ENCODE data around the gene ZNF32. TPM values are rescaled to one million over a fixed set of nuclear protein-coding genes. Genes with fewer than 3 reads are reported as not detected.

ZNF32 gene
- total and polyA plus RNA-seq, 5 donors = 47.2 to 86.3 (median 57.9) TPM

- 92% methylated on average over 6 of the region's 6 CpGs for WGBS
- H3K27me3 ChIP-seq (ENCODE audit: control insufficient read depth, insufficient read depth) = no peaks in the 10 kb centered on the region
- no peaks in the 10 kb centered on the region for H3K9me3 ChIP-seq (ENCODE audit: control insufficient read depth, low read length)
- no peak overlapping the region for H3K27ac ChIP-seq (ENCODE audit: low read length)
- DNase-seq (no peak), ATAC-seq (no peak)
- H3K4me1 ChIP-seq (ENCODE audit: control insufficient read depth, insufficient read depth, low read length) = peaks cover 5% of the 10 kb centered on the region
- intact Hi-C loops (cut with DNase I) = loop anchor here in 2 of 4 donors (10.0 kb wide), 2 partner anchors 623 to 633 kb away; no protein-coding TSS in a partner anchor
- H3K4me3 ChIP-seq (ENCODE audit: low read length) = no peak overlapping the region
These were observed 33.0 kb upstream of the ZNF32 start for GRCh38 chr10:43681721-43682120.

GRCh38 chr10:43681220-43681619, 32.5 kb upstream of the ZNF32 start:
- Histone ChIP-seq H3K27ac (ENCODE audit: low read length) (no peak overlapping the region), H3K9me3 (ENCODE audit: control insufficient read depth, low read length) (no peaks in the 10 kb centered on the region), H3K4me3 (ENCODE audit: low read length) (no peak overlapping the region), H3K27me3 (ENCODE audit: control insufficient read depth, insufficient read depth) (no peaks in the 10 kb centered on the region), H3K4me1 (ENCODE audit: control insufficient read depth, insufficient read depth, low read length) (peaks cover 5% of the 10 kb centered on the region)
- intact Hi-C loops (cut with DNase I) = loop anchor here in 2 of 4 donors (10.0 kb wide), 2 partner anchors 624 to 634 kb away; no protein-coding TSS in a partner anchor
- 40% methylated on average over 7 of the region's 7 CpGs for WGBS
- DNase-seq (peak in 1 of 3 donors; percentile 21), ATAC-seq (no peak)

GRCh38 chr10:43680035-43680434, 31.4 kb upstream of the ZNF32 start:
- Histone ChIP-seq H3K27ac (ENCODE audit: low read length) (no peak overlapping the region), H3K27me3 (ENCODE audit: control insufficient read depth, insufficient read depth) (no peaks in the 10 kb centered on the region), H3K4me3 (ENCODE audit: low read length) (no peak overlapping the region), H3K9me3 (ENCODE audit: control insufficient read depth, low read length) (no peaks in the 10 kb centered on the region), H3K4me1 (ENCODE audit: control insufficient read depth, insufficient read depth, low read length) (peaks cover 3% of the 10 kb centered on the region)
- ATAC-seq = no peak
- DNase-seq = no peak
- intact Hi-C loops (cut with DNase I) = loop anchor here in 2 of 4 donors (10.0 kb wide), 2 partner anchors 625 to 635 kb away; no protein-coding TSS in a partner anchor
- 80% methylated on average over 4 of the region's 4 CpGs for WGBS

- Histone ChIP-seq H3K9me3 (ENCODE audit: control insufficient read depth, low read length) (no peaks in the 10 kb centered on the region), H3K27ac (ENCODE audit: low read length) (no peak overlapping the region), H3K27me3 (ENCODE audit: control insufficient read depth, insufficient read depth) (no peaks in the 10 kb centered on the region), H3K4me1 (ENCODE audit: control insufficient read depth, insufficient read depth, low read length) (peaks cover 3% of the 10 kb centered on the region), H3K4me3 (ENCODE audit: low read length) (no peak overlapping the region)
- intact Hi-C loops (cut with DNase I) = no loop called here
- DNase-seq (peak; percentile 77 to 84 (median 82)), ATAC-seq (peak; percentile 79 to 83)
- 57% methylated on average over 7 of the region's 7 CpGs for WGBS
These were observed 30.8 kb upstream of the ZNF32 start for GRCh38 chr10:43679509-43679908.

- no peak overlapping the region for H3K27ac ChIP-seq (ENCODE audit: low read length)
- no peak overlapping the region for H3K4me3 ChIP-seq (ENCODE audit: low read length)
- intact Hi-C loops (cut with DNase I) = no loop called here
- 95% methylated on average over 10 of the region's 10 CpGs for WGBS
- peaks cover 3% of the 10 kb centered on the region for H3K4me1 ChIP-seq (ENCODE audit: control insufficient read depth, insufficient read depth, low read length)
- ATAC-seq (no peak), DNase-seq (no peak)
- H3K9me3 ChIP-seq (ENCODE audit: control insufficient read depth, low read length) = no peaks in the 10 kb centered on the region
- no peaks in the 10 kb centered on the region for H3K27me3 ChIP-seq (ENCODE audit: control insufficient read depth, insufficient read depth)
These were observed 30.0 kb upstream of the ZNF32 start for GRCh38 chr10:43678654-43679053.

- intact Hi-C loops (cut with DNase I) = no loop called here
- ATAC-seq = no peak
- Histone ChIP-seq H3K9me3 (ENCODE audit: control insufficient read depth, low read length) (no peaks in the 10 kb centered on the region), H3K4me3 (ENCODE audit: low read length) (no peak overlapping the region), H3K27ac (ENCODE audit: low read length) (no peak overlapping the region), H3K4me1 (ENCODE audit: control insufficient read depth, insufficient read depth, low read length) (no peaks in the 10 kb centered on the region), H3K27me3 (ENCODE audit: control insufficient read depth, insufficient read depth) (no peaks in the 10 kb centered on the region)
- WGBS = 92% methylated on average over 7 of the region's 7 CpGs
- DNase-seq = no peak
These were observed 28.2 kb upstream of the ZNF32 start for GRCh38 chr10:43676901-43677300.

- ATAC-seq (no peak), DNase-seq (no peak)
- Histone ChIP-seq H3K4me1 (ENCODE audit: control insufficient read depth, insufficient read depth, low read length) (no peaks in the 10 kb centered on the region), H3K4me3 (ENCODE audit: low read length) (no peak overlapping the region), H3K27ac (ENCODE audit: low read length) (no peak overlapping the region), H3K9me3 (ENCODE audit: control insufficient read depth, low read length) (no peaks in the 10 kb centered on the region), H3K27me3 (ENCODE audit: control insufficient read depth, insufficient read depth) (no peaks in the 10 kb centered on the region)
- 81% methylated on average over 4 of the region's 4 CpGs for WGBS
- intact Hi-C loops (cut with DNase I) = no loop called here
These were observed 27.6 kb upstream of the ZNF32 start for GRCh38 chr10:43676331-43676730.

GRCh38 chr10:43674553-43675210, 26.0 kb upstream of the ZNF32 start:
- ATAC-seq = peak; percentile 21 to 43
- Histone ChIP-seq H3K4me3 (ENCODE audit: low read length) (no peak overlapping the region), H3K27me3 (ENCODE audit: control insufficient read depth, insufficient read depth) (no peaks in the 10 kb centered on the region), H3K27ac (ENCODE audit: low read length) (no peak overlapping the region), H3K4me1 (ENCODE audit: control insufficient read depth, insufficient read depth, low read length) (no peaks in the 10 kb centered on the region), H3K9me3 (ENCODE audit: control insufficient read depth, low read length) (no peaks in the 10 kb centered on the region)
- peak in 1 of 3 donors; percentile 48 for DNase-seq
- WGBS = 64% methylated on average over 13 of the region's 13 CpGs
- intact Hi-C loops (cut with DNase I) = loop anchor here (5.0 kb wide), 2 partner anchors 713 to 1188 kb away; partner anchors contain the start of gene CXCL12 (in 2 of the 4)

- H3K27me3 ChIP-seq (ENCODE audit: control insufficient read depth, insufficient read depth) = no peaks in the 10 kb centered on the region
- DNase-seq (no peak), ATAC-seq (no peak)
- no peak overlapping the region for H3K27ac ChIP-seq (ENCODE audit: low read length)
- no peaks in the 10 kb centered on the region for H3K9me3 ChIP-seq (ENCODE audit: control insufficient read depth, low read length)
- H3K4me3 ChIP-seq (ENCODE audit: low read length) = no peak overlapping the region
- 87% methylated on average over 7 of the region's 7 CpGs for WGBS
- no peaks in the 10 kb centered on the region for H3K4me1 ChIP-seq (ENCODE audit: control insufficient read depth, insufficient read depth, low read length)
- intact Hi-C loops (cut with DNase I) = loop anchor here (2.0 to 5.0 kb wide), 3 partner anchors 714 to 1189 kb away; partner anchors contain the start of gene CXCL12 (in 2 of the 4)
These were observed 24.8 kb upstream of the ZNF32 start for GRCh38 chr10:43673471-43673870.

GRCh38 chr10:43671659-43672531, 23.2 kb upstream of the ZNF32 start:
- no peak overlapping the region for H3K27ac ChIP-seq (ENCODE audit: low read length)
- ATAC-seq (peak; percentile 51 to 62), DNase-seq (peak in 2 of 3 donors; percentile 38 to 71)
- H3K9me3 ChIP-seq (ENCODE audit: control insufficient read depth, low read length) = no peaks in the 10 kb centered on the region
- H3K4me3 ChIP-seq (ENCODE audit: low read length) = no peak overlapping the region
- no peaks in the 10 kb centered on the region for H3K27me3 ChIP-seq (ENCODE audit: control insufficient read depth, insufficient read depth)
- no peaks in the 10 kb centered on the region for H3K4me1 ChIP-seq (ENCODE audit: control insufficient read depth, insufficient read depth, low read length)
- 56% methylated on average over 18 of the region's 18 CpGs for WGBS
- intact Hi-C loops (cut with DNase I) = loop anchor here (2.0 to 5.0 kb wide), 5 partner anchors 715 to 1191 kb away; partner anchors contain the start of gene CXCL12 (in 2 of the 4)

- no peak for DNase-seq
- Histone ChIP-seq H3K27ac (ENCODE audit: low read length) (no peak overlapping the region), H3K9me3 (ENCODE audit: control insufficient read depth, low read length) (no peaks in the 10 kb centered on the region), H3K4me3 (ENCODE audit: low read length) (no peak overlapping the region), H3K27me3 (ENCODE audit: control insufficient read depth, insufficient read depth) (no peaks in the 10 kb centered on the region), H3K4me1 (ENCODE audit: control insufficient read depth, insufficient read depth, low read length) (no peaks in the 10 kb centered on the region)
- no peak for ATAC-seq
- WGBS = 75% methylated on average over 3 of the region's 3 CpGs
- intact Hi-C loops (cut with DNase I) = no loop called here
These were observed 20.7 kb upstream of the ZNF32 start for GRCh38 chr10:43669386-43669785.
